SHP77 treated with DMSO at 0.1 percent for 48 hours (cell line): ENCODE measurements around the gene SIRT6.
"Not testable (repeated sequence)": the region's sequence is repeated elsewhere in the genome, so short reads cannot be mapped to it uniquely, and the experiment has no call there.

ENCODE experiments used
- DNase-seq: peaks from one replicate; lab custom pipeline; 2025; lab: John Stamatoyannopoulos, UW

Gene SIRT6

GRCh38 chr19:4135386-4135785, 47.0 kb downstream of the SIRT6 start:
- DNase-seq: not testable (repeated sequence)

GRCh38 chr19:4134351-4134750, 48.0 kb downstream of the SIRT6 start:
- no peak for DNase-seq

- peak; percentile 4 for DNase-seq
These were observed 51.5 kb downstream of the SIRT6 start for GRCh38 chr19:4130744-4131438.

GRCh38 chr19:4129050-4129449, 53.3 kb downstream of the SIRT6 start:
- DNase-seq: not testable (repeated sequence)

- not testable (repeated sequence) for DNase-seq
These were observed 55.0 kb downstream of the SIRT6 start for GRCh38 chr19:4127322-4127721.

GRCh38 chr19:4124638-4125037, 57.7 kb downstream of the SIRT6 start:
- DNase-seq: no peak
